ENCODE measurements around the gene FAM43B.

The FAM43B gene

DNA sequence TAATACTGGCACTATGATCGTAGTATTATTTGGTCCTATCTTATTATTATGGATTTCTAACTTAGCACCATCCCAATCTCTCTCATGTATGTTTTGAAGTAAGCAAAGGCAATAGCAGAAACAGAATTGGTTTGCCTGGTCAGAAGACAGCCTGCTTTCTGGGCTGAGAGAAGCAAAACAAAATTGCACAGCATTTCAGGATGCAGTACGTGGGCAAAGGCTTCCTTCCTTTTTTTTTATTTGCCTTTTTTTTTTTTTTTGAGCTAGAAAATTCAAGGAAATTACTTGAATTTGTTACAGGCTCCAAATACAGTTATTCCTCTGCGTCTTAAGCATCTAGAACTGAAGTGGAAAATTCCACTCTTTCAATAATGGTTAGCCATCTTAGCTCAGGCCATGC lies 45.3 kb downstream of the FAM43B start:
- ChIA-PET POLR2A (no interaction called here), CTCF (interaction anchor here (1.8 kb wide), 1 partner anchor 36 kb away, joined by 6 read pairs; the partner anchor contains the start of gene PINK1)
- no peak for TF ChIP-seq CTCF (IDR thresholded peaks at IDR 0.05; ENCODE audit: control extremely low read depth, extremely low read depth, low read depth, missing control alignments)
- no peak for DNase-seq (ENCODE audit: extremely low spot score)

DNA sequence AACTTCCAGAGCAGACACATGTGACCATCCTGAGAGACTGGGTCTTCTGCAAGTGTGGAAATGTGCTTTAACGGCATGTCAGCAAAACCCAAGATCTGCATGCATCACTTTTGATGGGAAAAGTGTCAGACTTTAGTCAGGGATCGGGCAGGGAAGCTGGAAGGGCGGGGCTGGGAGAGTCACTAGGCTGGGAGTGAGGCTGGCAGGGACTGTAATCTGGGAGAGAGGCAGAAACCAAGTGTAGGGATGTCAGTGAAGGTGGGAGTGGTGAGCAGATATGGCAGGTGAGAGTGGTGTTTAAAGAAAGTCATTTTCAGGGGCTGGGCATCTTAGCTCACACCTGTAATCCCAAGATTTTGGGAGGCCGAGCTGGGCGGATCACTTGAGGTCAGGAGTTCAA lies 47.8 kb downstream of the FAM43B start:
- CTCF ChIA-PET = interaction anchor here (0.6 kb wide), 1 partner anchor 13 kb away, joined by 3 read pairs; no protein-coding TSS in a partner anchor
- DNase-seq (ENCODE audit: extremely low spot score) = no peak
- POLR2A ChIA-PET = no interaction called here
- TF ChIP-seq CTCF (IDR thresholded peaks at IDR 0.05; ENCODE audit: control extremely low read depth, extremely low read depth, low read depth, missing control alignments) = no peak

DNA sequence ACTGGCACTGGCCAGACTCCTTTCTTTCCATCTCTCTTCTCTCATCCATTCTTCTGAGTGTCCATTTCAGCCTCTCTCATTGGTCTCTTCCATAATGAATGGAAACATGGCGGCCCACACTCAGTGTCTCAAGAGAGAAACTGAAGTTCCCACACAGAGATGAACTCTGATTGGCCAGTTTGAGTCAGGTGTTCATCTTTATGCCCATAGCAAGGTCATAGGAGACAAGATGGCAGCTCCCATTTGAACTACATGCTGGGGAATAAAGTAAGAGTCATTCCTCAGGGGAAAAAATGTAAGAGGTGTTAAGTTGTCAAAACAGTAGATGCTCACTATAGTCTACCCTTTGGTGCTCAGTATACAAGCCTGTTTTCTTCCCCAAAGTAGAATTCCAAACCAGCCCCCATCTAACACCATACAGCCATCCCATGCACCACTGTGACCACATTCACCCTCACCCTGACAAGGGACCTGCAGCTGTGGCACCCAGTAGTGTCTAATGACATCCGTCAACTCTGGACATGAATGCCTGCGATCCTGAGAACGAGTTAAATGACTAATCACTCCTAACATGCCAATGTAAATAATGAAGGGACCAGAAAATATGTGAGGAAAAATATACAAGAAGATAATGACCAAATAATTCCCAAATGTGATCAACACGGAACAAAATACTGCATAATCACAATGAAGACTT lies 48.9 kb downstream of the FAM43B start:
- no peak for DNase-seq (ENCODE audit: extremely low spot score)
- POLR2A ChIA-PET = no interaction called here
- CTCF ChIA-PET = no interaction called here
- no peak for TF ChIP-seq CTCF (IDR thresholded peaks at IDR 0.05; ENCODE audit: control extremely low read depth, extremely low read depth, low read depth, missing control alignments)

GRCh38 chr1:20602851-20603450 lies 50.6 kb downstream of the FAM43B start:
- no peak for TF ChIP-seq CTCF (IDR thresholded peaks at IDR 0.05; ENCODE audit: control extremely low read depth, extremely low read depth, low read depth, missing control alignments)
- CTCF ChIA-PET = no interaction called here
- POLR2A ChIA-PET = no interaction called here
- no peak for DNase-seq (ENCODE audit: extremely low spot score)

DNA sequence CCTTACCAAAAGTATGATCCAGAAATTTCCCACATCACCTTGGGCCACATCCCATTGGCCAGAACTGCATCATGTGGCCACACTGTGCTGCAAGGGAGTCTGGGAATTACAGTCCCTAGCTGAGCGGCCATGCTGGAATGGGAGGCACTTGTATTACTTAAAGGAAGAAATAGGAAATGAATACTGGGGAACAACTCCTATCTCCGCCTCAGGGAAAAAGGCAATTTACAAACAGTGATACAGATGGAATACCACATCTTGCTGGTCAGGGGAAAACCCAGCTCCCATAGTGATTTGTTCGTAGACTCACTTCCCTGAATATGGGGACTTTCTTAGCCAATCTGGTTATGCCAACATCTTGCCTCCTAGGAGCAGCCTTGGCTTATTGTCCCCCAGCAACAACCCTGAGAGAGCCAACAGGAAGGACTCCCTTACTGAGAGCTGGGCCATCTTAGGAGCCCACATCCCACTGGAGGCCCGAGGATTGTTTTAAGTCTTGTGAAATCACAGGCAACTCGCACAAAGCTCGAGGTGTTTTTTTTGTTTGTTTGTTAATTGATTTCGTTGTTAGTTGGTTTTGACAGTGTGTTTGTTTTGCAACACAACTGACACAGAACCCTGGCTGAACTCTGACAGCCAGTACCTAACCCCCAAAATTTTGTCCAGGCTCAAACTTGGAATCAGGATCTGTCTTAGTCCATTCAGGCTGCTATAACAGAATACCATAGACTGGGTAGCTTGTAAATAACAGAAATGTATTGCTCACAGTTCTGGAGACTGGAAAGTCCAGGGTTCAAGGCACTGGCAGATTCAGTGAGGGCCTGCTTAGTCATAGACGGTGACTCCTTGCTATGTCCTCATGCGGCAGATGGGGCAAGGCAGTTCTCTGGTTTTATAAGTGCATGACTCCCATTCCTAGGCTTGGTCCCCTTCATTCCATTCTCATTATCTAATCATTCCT lies 51.4 kb downstream of the FAM43B start:
- CTCF ChIA-PET = no interaction called here
- POLR2A ChIA-PET = no interaction called here
- no peak for DNase-seq (ENCODE audit: extremely low spot score)
- no peak for TF ChIP-seq CTCF (IDR thresholded peaks at IDR 0.05; ENCODE audit: control extremely low read depth, extremely low read depth, low read depth, missing control alignments)
